Fibroblast of lung (primary cell): Measurements from ENCODE around the gene PER2. TPM values are rescaled to one million over a fixed set of nuclear protein-coding genes. Genes with fewer than 3 reads are reported as not detected.
"Not testable (repeated sequence)": the region's sequence is repeated elsewhere in the genome, so short reads cannot be mapped to it uniquely, and the experiment has no call there.

Source experiments
- DNase-seq, 2 donors: peaks; one replicate each; pipeline versions ENCODE4 v3.0.0 to v3.0.0-alpha.2; 2010; ENCODE audit warnings: low read depth in 2 of 2
- H2AFZ ChIP-seq: 2 replicates; pipeline ENCODE4 v1.5.1; 2012; ENCODE audit warnings: low read length, control low read depth, inconsistent platforms
- H3K27ac ChIP-seq: 2 replicates; pipeline ENCODE4 v1.5.1; 2011; ENCODE audit warnings: low read length, control low read depth; ENCODE audit not compliant: insufficient read depth
- H3K27me3 ChIP-seq: 2 replicates; pipeline ENCODE4 v1.5.1; 2011; ENCODE audit warnings: mild to moderate bottlenecking, low read length; ENCODE audit not compliant: control insufficient read depth, insufficient read depth
- H3K36me3 ChIP-seq: 2 replicates; pipeline ENCODE4 v1.5.1; 2011; ENCODE audit warnings: low read length; ENCODE audit not compliant: control insufficient read depth, insufficient read depth
- H3K4me1 ChIP-seq: 2 replicates; pipeline ENCODE4 v1.5.1; 2011; ENCODE audit warnings: low read length; ENCODE audit not compliant: control insufficient read depth, insufficient read depth; ENCODE audit errors: extremely low read depth
- H3K4me2 ChIP-seq: 2 replicates; pipeline ENCODE4 v1.5.1; 2011; ENCODE audit warnings: low read length, control low read depth; ENCODE audit not compliant: insufficient read depth; ENCODE audit errors: extremely low read depth
- H3K4me3 ChIP-seq, 4 experiments: fragments of 200-600 bp in 1 of 4; sonication (generic) in 1 of 4; replicated peaks in 1 of 4; 2 replicates each; pipeline ENCODE4 v1.5.1; 2011 to 2016; ENCODE audit warnings: low read length in 4 of 4, low read depth in 3 of 4, mild to moderate bottlenecking in 3 of 4, control low read depth in 2 of 4, inconsistent platforms in 1 of 4, mixed read lengths in 1 of 4; ENCODE audit not compliant: insufficient read depth in 1 of 4; ENCODE audit errors: control extremely low read depth in 1 of 4
- H3K79me2 ChIP-seq: 2 replicates; pipeline ENCODE4 v1.5.1; 2012; ENCODE audit warnings: mild to moderate bottlenecking, low read length, inconsistent platforms; ENCODE audit not compliant: control insufficient read depth, insufficient read depth
- H3K9ac ChIP-seq: 2 replicates; pipeline ENCODE4 v1.5.1; 2011; ENCODE audit warnings: mild to moderate bottlenecking, low read length, control low read depth; ENCODE audit not compliant: insufficient read depth
- H3K9me3 ChIP-seq: 2 replicates; pipeline ENCODE4 v1.5.1; 2012; ENCODE audit warnings: low read depth, low read length; ENCODE audit not compliant: control insufficient read depth, insufficient read depth
- H4K20me1 ChIP-seq: 2 replicates; pipeline ENCODE4 v1.5.1; 2011; ENCODE audit warnings: low read length; ENCODE audit not compliant: control insufficient read depth, insufficient read depth; ENCODE audit errors: extremely low read depth
- EZH2 ChIP-seq: IDR thresholded peaks from 2 replicates; pipeline ENCODE4 v1.5.1; 2012; ENCODE audit warnings: low read length, control low read depth, mild to moderate bottlenecking; ENCODE audit errors: missing control alignments
- polyA plus RNA-seq, 2 donors: library from polyadenylated mRNA; depleted of rRNA in 1 of 2; stranded (reverse) in 1 of 2; unstranded in 1 of 2; fragments of >200 nt; gene quantifications; 2 replicates each; pipeline ENCODE4 v1.2.1, GENCODE V29; 2011 to 2012; ENCODE audit warnings: missing spikeins in 1 of 2
- total RNA-seq: library from RNA; depleted of rRNA; stranded (reverse); fragments of >200 nt; gene quantifications from 2 replicates; pipeline ENCODE4 v1.2.1, GENCODE V29; 2014
- TF ChIP-seq, protein P1 (sequence below), 2 donors: IDR thresholded peaks in 1 of 2; conservative IDR thresholded peaks in 1 of 2; 1 replicate in 1 of 2; 2 replicates in 1 of 2; pipeline ENCODE4 v1.5.1; 2011 to 2012; ENCODE audit warnings: low read length in 2 of 2, control low read depth in 1 of 2, inconsistent platforms in 1 of 2, low read depth in 1 of 2, mild to moderate bottlenecking in 1 of 2

The PER2 gene
- total and polyA plus RNA-seq, 2 donors (not counting 1 experiment from before 2014, with no cell fraction given) = 1.9 to 4.6 TPM

DNA sequence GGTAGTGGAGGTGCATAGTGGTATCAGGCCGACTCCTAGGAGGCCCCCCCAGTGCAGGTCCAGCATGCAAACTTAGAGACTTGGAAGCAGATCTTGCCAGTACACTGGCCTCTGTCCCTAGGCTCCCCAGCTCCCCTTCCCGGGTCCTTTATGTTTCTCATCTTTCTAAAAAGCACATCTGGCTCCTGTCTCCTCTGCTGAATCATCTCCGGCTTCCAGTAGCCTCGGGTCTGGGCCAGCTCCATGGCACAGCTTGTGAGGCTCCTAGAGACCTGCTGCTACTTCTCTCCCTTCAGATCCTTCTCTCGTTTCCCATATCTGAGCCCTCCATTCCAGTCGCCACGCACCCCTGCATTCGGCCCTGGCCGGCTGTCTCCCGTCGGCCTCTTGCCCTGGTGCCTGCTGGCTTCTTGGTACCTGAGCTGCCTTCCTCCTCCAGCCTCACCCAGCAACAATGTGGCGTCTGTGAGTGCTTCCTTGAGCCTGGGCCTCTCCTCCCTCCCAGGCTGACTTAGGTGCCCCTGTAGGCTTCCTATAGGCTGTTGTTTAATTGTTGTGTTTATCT, 38.5 kb upstream of the PER2 start:
- Histone ChIP-seq H3K36me3 (peaks cover 5% of the 10 kb centered on the region), H3K9ac (no peak overlapping the region)
- DNase-seq = no peak

DNA sequence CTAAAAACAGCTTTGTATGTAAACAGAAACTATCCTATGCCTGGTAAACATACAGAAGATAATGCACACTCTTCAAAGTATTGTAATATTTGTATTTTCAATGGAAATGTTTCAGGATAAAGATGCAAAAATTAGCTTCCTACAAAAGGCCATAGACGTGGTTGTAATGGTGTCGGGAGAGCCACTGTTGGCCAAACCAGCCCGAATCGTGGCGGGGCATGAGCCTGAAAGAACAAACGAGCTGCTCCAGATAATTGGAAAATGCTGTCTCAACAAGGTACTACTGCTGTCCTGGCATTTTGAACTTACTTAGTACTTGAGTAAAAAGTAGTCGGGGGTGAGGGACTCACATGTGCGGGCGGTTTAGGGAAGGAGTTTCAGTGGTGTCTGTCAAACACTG, 37.3 kb upstream of the PER2 start:
- H4K20me1 ChIP-seq = no peaks in the 10 kb centered on the region
- peaks cover 7% of the 10 kb centered on the region for H3K4me1 ChIP-seq
- no peak overlapping the region for H3K9ac ChIP-seq
- no peaks in the 10 kb centered on the region for H3K27me3 ChIP-seq
- peaks cover 5% of the 10 kb centered on the region for H3K36me3 ChIP-seq
- H3K27ac ChIP-seq = no peak overlapping the region
- H3K4me2 ChIP-seq = no peak overlapping the region
- no peak overlapping the region for H2AFZ ChIP-seq
- H3K4me3 ChIP-seq = no peak overlapping the region
- peaks cover 7% of the 10 kb centered on the region for H3K79me2 ChIP-seq
- no peak for DNase-seq
- TF ChIP-seq, protein P1, sequence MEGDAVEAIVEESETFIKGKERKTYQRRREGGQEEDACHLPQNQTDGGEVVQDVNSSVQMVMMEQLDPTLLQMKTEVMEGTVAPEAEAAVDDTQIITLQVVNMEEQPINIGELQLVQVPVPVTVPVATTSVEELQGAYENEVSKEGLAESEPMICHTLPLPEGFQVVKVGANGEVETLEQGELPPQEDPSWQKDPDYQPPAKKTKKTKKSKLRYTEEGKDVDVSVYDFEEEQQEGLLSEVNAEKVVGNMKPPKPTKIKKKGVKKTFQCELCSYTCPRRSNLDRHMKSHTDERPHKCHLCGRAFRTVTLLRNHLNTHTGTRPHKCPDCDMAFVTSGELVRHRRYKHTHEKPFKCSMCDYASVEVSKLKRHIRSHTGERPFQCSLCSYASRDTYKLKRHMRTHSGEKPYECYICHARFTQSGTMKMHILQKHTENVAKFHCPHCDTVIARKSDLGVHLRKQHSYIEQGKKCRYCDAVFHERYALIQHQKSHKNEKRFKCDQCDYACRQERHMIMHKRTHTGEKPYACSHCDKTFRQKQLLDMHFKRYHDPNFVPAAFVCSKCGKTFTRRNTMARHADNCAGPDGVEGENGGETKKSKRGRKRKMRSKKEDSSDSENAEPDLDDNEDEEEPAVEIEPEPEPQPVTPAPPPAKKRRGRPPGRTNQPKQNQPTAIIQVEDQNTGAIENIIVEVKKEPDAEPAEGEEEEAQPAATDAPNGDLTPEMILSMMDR (conservative IDR thresholded peaks at IDR 0.05 in 1 of 2, IDR thresholded peaks at IDR 0.05 in 1 of 2; ENCODE audit: low read depth in 1 of 2, low read length in 2 of 2) = no peak
- TF ChIP-seq EZH2 = no peak
- no peaks in the 10 kb centered on the region for H3K9me3 ChIP-seq

More for the DNA sequence above, 38.5 kb upstream of the PER2 start:
- H3K4me3 ChIP-seq = no peak overlapping the region
- H4K20me1 ChIP-seq = no peaks in the 10 kb centered on the region
- no peak overlapping the region for H3K27ac ChIP-seq
- no peaks in the 10 kb centered on the region for H3K27me3 ChIP-seq
- no peak overlapping the region for H3K4me2 ChIP-seq
- H3K79me2 ChIP-seq = peaks cover 3% of the 10 kb centered on the region
- no peaks in the 10 kb centered on the region for H3K9me3 ChIP-seq
- H2AFZ ChIP-seq = no peak overlapping the region
- TF ChIP-seq EZH2 = no peak
- TF ChIP-seq, protein P1 (conservative IDR thresholded peaks at IDR 0.05 in 1 of 2, IDR thresholded peaks at IDR 0.05 in 1 of 2; ENCODE audit: low read depth in 1 of 2, low read length in 2 of 2) = no peak
- H3K4me1 ChIP-seq = no peaks in the 10 kb centered on the region

DNA sequence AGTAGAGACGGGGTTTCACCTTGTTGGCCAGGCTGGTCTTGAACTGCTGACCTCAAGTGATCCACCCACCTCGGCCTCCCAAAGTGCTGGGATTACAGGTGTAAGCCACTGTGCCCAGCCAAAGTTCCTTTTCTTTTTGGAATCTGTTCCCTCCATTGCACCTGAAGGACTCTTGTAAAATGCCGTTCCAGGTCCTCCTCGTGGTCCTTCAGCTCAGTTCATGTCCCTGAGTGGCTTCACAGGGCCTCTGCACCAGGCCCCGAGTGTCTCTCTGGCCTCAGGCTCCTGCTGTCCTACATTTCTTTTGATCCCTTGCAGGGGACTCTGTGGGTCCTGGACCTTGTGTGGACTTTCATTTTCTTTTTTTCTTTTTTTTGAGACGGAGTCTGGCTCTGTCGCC, 35.8 kb upstream of the PER2 start:
- H4K20me1 ChIP-seq, H3K27ac ChIP-seq, H3K9me3 ChIP-seq, H3K79me2 ChIP-seq, H3K4me3 ChIP-seq, H3K27me3 ChIP-seq, DNase-seq, H3K9ac ChIP-seq, H3K4me2 ChIP-seq, H3K4me1 ChIP-seq, H2AFZ ChIP-seq, H3K36me3 ChIP-seq: not testable (repeated sequence)
